Peyer's patch (tissue), 4 donors: ENCODE data around the gene BDNF.

Source experiments
- POLR2A ChIP-seq, 2 donors: fragments of 450-650 bp; IDR thresholded peaks; one replicate each; pipeline ENCODE4 v1.5.1; 2017; ENCODE audit warnings: antibody characterized with exemption in 2 of 2, mild to moderate bottlenecking in 2 of 2, moderate library complexity in 2 of 2
- TF ChIP-seq, protein P1 (sequence below), 6 experiments: fragments of 450-650 bp in 4 of 6; fragments of 200-600 bp in 2 of 6; sonication (generic) in 1 of 6; IDR thresholded peaks; one replicate each; pipeline ENCODE4 v1.5.1; 2017 to 2019; ENCODE audit warnings: antibody characterized with exemption in 6 of 6, mild to moderate bottlenecking in 3 of 6, moderate library complexity in 1 of 6

DNA sequence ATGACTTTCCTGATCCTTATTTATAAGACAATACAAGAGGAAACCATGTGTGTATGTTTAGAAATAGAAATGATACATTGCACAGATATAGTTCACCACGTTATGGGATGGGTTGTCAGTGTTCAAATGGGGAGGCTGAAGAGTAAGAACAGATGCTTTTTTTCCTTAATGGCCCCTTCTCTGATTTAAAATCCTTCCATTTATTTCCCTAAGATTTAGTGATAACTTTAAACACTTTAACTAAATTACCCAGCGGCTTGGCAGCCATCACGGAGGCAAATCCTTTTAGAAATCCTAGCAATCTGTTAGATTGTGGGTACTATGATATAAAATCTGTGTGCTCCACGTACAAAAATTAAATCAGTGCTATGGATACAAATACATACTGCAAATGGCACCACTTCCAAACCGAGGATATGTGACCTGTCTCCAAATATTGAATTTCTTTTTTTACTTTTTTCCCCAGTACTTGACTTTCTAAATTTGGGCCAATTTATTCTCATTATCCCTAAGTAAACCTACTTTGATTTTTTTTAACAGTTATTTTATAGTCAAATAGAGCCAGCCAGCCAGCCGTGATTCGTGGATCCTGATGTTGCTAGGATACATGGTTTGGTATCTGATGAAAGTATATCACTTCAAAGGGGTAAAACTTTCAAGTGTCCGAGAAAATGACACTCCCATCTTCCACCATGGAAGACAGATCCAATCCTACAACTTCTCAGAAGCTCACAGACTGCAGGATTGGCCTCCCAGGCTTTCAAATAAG is 46.1 kb downstream of the BDNF start:
- TF ChIP-seq, protein P1, sequence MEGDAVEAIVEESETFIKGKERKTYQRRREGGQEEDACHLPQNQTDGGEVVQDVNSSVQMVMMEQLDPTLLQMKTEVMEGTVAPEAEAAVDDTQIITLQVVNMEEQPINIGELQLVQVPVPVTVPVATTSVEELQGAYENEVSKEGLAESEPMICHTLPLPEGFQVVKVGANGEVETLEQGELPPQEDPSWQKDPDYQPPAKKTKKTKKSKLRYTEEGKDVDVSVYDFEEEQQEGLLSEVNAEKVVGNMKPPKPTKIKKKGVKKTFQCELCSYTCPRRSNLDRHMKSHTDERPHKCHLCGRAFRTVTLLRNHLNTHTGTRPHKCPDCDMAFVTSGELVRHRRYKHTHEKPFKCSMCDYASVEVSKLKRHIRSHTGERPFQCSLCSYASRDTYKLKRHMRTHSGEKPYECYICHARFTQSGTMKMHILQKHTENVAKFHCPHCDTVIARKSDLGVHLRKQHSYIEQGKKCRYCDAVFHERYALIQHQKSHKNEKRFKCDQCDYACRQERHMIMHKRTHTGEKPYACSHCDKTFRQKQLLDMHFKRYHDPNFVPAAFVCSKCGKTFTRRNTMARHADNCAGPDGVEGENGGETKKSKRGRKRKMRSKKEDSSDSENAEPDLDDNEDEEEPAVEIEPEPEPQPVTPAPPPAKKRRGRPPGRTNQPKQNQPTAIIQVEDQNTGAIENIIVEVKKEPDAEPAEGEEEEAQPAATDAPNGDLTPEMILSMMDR (IDR thresholded peaks at IDR 0.05): no peak
- no peak for TF ChIP-seq POLR2A (IDR thresholded peaks at IDR 0.05)
